Peyer's patch (tissue), 4 donors: ENCODE results near the gene OR2F1.

Experiments
- POLR2A ChIP-seq, 2 donors: fragments of 450-650 bp; IDR thresholded peaks; one replicate each; pipeline ENCODE4 v1.5.1; 2017; ENCODE audit warnings: antibody characterized with exemption in 2 of 2, mild to moderate bottlenecking in 2 of 2, moderate library complexity in 2 of 2
- TF ChIP-seq, protein P1 (sequence below), 6 experiments: fragments of 450-650 bp in 4 of 6; fragments of 200-600 bp in 2 of 6; sonication (generic) in 1 of 6; IDR thresholded peaks; one replicate each; pipeline ENCODE4 v1.5.1; 2017 to 2019; ENCODE audit warnings: antibody characterized with exemption in 6 of 6, mild to moderate bottlenecking in 3 of 6, moderate library complexity in 1 of 6

DNA sequence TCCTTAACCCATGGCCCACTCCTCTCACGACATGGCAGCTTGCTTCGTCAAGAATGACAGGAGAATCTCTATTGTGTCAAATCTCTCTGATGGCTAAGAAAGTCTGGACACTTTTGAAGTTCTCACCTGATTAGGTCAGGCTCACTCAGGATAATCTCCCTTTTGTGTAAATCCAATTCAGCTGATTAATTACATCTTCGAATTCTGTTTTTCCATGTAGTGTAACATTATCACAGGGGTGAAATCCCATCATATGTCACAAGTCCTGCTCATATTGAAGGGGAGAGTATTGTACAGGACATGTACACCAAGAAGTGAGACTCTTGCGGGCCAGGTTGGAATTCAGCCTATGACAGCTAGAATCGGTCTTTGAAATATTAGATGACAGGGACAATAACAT is 29.3 kb downstream of the OR2F1 start:
- no peak for TF ChIP-seq POLR2A (IDR thresholded peaks at IDR 0.05)
- TF ChIP-seq, protein P1, sequence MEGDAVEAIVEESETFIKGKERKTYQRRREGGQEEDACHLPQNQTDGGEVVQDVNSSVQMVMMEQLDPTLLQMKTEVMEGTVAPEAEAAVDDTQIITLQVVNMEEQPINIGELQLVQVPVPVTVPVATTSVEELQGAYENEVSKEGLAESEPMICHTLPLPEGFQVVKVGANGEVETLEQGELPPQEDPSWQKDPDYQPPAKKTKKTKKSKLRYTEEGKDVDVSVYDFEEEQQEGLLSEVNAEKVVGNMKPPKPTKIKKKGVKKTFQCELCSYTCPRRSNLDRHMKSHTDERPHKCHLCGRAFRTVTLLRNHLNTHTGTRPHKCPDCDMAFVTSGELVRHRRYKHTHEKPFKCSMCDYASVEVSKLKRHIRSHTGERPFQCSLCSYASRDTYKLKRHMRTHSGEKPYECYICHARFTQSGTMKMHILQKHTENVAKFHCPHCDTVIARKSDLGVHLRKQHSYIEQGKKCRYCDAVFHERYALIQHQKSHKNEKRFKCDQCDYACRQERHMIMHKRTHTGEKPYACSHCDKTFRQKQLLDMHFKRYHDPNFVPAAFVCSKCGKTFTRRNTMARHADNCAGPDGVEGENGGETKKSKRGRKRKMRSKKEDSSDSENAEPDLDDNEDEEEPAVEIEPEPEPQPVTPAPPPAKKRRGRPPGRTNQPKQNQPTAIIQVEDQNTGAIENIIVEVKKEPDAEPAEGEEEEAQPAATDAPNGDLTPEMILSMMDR (IDR thresholded peaks at IDR 0.05), result no peak
